DMS79 treated with DMSO at 0.1 percent for 48 hours (cell line): ENCODE data around the gene CABP4.
A peak's percentile ranks its signal among the peaks of the same experiment; 100 is the strongest.

Experiments used
- DNase-seq: peaks from one replicate; lab custom pipeline; 2025; lab: John Stamatoyannopoulos, UW

Gene CABP4

GRCh38 chr11:67496113-67496512, 41.0 kb downstream of the CABP4 start:
- DNase-seq = no peak

DNA sequence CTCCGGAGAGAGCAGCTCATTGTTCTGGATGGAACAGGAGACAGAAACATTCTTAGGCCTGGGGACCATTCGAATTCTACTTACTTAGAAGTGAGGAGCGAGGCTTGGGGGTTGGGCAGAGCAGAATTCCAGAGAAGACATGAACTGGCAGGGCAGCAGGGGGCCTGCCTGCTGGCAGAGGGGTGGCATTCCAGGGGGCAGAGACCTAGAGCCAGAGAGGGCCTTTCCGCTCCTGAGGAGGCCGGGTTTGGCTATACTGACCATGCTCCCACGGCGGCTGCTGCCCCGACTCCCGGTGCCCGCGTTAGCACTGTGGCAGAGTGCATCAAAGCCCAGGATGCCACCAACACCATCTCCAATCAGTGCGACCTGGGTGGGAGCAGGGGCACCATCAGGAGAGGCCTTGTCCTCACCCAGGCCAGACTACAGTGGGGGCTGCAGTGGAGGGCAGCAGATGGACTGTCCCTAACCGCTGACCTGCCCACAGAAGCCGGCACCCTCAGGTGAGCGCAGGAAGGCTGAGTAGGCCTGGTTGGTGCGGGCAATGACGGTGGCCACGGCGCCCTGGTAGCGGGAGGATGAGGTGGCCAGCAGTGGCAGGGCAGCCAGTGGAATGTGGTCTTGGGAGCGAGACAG, 42.6 kb downstream of the CABP4 start:
- DNase-seq = no peak

DNA sequence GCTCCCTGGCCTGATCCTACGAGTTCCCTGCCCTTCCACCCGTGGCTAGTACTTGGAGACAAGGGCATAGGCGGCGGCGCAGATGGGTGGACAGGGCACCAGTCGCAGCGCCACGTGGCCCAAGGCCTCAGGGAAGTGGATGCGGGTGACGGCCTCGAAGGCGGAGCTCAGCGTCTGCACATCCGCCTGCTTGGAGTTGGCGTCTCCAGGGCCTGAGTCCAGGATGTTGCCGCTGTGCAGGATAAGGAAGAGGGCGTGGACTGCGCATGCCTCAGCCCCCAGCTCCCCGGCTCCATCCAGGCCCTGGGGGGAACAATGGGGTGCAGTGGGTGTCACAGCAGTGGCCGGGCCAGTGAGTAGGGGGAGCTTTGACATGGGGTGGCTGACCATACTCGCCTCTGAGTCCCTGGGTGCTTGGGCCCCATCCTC, 43.4 kb downstream of the CABP4 start:
- no peak for DNase-seq

- no peak for DNase-seq
Observed at GRCh38 chr11:67499808-67500483, 44.8 kb downstream of the CABP4 start.

DNA sequence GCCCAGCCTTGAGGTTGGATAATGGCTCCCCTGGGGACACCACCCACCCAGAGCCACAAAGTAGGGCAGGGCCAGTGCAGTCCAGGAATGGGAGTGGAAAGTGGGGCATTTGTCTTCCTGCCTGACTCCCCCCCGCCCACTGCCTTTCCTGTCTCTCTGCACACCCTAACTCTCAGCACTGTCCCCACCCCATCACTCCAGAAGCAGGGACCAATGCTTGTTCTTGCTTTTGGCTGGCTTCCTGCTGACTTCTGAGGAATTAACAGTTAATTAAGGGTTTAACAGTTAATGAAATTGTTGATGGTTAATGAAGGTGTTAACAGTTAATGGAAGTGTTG, 45.3 kb downstream of the CABP4 start:
- no peak for DNase-seq

DNA sequence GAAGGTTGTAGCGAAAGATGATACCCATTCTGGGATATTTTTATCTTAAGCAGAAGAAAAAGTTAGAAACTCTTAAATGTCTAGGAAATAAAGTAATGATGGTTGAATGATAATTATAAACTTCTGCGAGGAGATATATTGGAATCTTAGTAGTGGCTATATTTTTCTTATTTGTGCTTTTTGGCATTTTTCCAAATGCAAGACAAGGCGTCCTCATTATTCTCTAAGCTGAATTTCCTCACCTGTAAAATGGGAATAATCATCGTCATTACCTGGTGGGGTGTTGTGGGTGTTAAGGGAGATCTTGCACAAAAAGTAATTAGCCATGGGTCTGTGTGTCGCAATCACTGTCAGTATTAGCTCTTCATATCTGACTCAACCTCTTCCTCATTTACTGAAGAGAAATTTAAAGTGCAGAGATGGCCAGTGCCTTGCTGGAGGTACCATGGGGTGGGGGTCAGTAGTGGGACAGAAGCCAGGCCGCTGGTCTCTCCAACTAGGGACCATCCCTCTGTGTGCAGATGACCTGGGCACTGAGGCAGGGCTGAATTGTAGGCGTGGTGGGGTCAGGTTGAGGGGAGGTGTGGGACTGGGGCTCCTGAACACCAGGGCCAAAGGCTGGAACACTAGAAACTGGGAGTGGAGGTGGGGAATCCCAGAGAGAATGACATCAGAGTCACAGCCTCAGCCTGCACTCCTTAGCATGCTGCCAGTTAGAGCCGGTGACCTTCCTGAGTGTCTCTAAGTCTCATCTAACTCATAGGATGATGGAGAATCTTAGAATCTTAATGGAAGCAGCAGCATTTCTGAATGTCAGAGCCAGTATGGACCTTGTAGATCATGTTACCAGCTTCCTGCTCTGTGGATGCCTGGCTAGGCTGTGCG, 45.9 kb downstream of the CABP4 start:
- DNase-seq = no peak

- no peak for DNase-seq
Observed at GRCh38 chr11:67501854-67502253, 46.7 kb downstream of the CABP4 start.

DNA sequence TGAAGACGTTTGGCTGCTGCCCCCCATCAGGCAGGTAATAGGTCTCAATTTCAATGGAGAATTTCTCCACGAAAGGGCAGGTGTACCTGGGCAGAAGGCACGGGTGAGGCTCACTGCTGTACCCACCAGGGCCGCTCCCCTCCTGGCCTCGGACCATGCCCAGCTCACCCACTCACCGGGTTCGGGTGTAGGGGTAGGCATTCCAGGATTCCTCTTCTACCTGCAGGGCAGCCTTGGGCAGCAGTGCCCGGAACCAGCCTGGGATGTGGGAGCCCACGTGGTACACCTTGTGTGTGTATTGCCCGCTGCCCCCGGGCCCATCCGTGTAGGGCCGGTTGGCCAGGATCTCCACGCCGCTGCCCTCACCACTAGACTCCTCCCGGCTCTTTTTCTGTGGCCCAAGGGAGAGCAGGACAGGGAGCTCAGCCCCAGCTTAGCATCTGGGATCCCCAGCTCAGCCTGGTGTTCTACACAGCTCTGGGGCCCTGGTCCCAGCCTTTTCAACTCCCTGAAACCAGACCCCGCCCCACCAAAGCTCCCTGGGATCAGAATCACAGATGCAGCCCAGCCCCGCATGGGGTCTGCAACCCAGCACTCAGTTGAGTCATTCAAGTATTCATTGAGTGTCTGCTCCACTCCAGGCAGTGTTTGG, 47.3 kb downstream of the CABP4 start:
- DNase-seq = no peak

DNA sequence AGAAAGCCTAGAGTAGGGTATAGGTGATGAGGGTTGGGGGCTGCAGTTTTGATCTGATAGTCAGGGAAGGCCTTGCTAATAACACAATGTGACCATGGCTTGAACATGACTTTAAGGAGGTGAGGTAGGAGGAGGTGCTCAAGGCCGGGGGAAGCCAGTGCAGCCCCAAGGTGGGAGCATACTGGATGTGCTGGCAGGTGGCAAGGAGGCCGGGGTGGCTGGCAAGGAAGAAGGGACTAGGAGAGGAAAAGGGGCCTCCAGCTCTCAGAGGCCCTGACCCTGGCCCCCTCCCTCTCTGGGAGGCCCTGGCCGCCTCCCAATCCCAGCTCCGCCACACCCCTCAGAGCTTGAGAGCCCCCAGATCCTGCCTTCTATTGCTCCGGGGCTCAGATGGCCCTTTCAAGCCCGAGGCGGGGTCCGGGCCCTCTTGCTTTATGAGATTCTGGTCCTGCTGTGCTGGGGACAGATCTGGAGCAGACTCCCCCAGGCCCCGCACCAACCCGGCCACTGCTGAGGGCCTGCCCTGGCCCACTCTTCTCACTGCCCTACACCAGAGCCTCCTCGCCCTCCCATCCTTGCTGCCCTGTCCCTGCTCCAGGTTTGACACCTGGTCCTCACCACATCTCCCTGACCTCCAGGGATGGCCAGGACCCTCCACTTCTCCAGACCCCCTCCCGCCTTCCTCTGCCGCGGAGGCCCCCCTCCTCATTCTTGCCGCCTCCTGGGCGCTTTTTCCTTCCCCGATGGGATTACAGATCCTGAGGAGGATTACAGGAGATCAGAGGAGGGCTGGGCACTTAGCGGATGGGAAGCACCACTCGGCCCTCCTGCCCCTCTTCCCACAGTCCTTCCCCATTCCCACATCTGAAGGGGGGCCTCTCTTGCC, 48.2 kb downstream of the CABP4 start:
- no peak for DNase-seq

DNA sequence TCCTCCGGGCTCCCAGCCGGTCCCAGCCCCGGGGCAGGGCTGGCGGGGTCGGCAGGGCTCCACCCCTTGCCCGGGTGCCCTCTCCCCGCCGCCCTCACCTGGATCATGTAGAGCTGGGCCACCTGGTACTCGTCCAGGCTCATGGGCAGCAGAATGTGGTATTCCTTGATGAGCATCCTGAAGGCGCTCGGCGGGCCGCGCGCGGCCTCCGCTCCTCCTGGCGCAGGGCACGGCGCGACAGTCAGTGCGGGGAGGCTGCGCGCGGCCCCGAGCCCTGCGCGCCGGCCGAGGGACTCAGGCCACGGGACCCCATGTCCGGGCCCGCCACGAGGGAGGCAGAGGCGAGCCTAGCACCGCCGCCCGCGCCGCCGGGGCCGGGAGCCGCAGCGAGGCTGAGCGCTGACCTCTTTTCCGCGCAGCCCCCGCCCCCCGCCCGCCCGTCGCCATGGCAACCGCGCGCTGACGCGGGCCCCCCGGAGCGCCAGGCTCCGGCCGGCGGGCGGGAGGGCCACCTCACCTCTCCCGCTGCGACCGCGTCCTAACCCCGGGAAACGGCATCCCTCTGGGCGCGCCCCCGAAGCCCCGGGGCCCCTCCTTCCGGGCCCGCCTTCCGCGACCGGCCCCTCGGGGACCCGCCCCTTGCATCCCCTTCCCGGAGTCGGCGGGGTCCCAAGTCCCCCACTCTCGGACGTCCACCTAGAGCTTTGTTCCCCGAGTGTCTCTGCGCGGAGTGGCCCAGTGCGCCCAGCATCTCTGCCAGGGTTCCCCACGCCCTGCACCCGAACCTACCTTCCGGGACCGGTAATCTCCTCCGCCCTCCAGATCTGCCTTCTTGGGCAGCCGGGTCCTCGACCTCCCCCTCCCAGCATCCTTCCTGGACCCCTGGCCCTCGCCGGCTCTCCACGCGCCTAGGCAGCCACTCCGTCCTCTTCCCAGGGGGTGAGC, 49.1 kb downstream of the CABP4 start:
- DNase-seq = no peak

DNA sequence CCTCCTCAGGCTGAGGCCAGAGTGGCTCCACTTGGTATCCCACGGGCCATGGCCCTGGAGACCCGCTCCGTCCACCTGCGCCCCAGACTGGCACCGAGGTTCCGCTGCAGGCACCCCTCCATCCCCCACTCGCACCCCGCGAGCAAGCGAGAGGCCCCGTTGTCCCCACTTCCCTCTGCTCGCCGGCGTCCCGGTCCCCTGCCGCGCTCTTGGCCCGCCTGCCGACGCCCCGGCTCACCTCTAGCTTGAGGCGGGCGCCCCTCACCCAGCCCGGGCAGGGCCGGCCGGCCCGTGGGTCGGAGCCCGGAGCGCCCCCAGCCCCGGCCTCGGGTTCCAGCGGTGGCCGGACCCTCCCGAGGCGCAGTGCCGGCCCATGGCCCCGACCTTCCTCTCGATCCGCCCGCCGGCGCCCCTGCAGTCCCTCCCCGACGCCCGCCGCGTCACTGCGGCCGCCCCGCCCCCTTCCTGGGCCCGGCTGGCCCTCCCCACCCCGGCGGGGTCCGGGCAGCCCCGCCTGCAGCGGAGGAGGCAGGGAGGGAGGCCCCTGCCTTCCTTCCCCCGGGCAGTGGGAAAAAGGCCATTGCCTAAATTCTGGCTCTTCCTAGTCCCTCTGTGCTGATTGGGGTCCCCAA, 49.9 kb downstream of the CABP4 start, which contains the start of gene PITPNM1:
TSS of gene PITPNM1 (minus strand) at position 414 of the 632 bp plus-strand sequence. CDS start 1,183 bp downstream, outside the sequence.
- DNase-seq = peak; percentile 24

- peak; percentile 84 for DNase-seq
Observed at GRCh38 chr11:67505605-67506396, 50.6 kb downstream of the CABP4 start.

DNA sequence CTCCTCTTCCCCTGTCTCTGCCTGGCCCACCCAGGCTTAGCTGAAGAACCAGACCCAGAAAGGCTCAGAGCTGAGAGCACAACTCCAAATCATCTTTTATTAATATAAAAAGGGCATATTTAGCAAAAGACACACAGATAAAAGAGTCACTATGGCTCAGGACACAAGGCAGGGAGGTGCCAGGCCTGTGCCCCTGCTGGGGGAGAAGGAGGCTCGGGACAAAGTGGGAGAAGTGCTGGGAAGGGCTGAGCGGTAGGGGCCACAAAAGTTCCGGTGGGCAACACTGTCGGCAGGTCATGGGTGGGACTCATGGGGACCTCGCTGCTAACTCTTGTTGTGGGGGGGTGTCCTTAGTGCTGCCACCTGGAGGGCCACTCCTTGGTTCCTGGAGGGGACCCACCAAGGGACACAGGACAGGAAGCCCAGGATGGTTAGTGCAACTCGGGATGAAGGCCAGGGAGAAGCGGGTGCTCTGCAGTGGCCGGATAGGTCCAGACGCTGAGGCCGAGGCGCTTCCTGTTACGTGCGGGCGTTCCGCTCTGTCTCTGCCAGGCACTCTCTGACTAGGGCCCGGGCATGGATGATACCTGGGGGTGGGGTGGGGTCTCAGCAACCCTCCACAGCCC, 51.4 kb downstream of the CABP4 start:
- no peak for DNase-seq

DNA sequence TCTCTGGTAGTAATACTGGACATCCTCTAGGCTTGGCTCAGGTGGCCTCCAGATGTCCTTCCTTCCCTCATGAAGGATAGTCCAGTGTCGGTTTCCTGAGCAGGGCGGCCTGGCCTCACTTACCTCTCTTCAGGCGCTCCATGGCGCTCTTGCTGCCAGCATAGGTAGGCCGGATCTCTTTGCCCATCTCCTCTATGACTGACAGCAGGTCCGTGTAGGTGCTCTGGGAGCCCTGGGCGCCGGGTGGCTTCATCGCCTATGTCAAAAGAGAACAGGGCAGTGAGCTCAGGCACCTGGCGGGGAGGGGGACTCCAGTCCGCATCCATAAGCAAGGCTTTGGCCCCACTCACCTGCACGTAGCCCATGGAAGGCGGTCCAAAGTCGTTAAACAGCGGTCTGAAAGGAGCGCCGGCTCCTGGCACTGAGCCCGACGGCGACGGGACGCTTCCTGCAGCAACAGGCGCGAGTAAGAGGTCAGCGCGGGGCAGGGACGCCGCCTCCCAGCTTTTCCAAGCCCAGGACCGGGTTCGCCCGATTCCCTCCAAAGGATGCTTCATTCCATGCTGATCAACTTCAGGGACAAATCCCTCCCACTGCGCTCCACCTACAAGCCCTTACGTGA, 52.2 kb downstream of the CABP4 start:
- DNase-seq = no peak

GRCh38 chr11:67507864-67508485, 52.8 kb downstream of the CABP4 start, which contains the start of gene CDK2AP2:
CDK2AP2 (minus strand) TSS chr11:67508162; CDS start chr11:67508082, 80 bp downstream.
- peak; percentile 96 for DNase-seq

GRCh38 chr11:67508486-67509121, 53.5 kb downstream of the CABP4 start:
- peak; percentile 95 for DNase-seq

- no peak for DNase-seq
Observed at GRCh38 chr11:67510023-67510345, 54.8 kb downstream of the CABP4 start.
